NCI-H2171 (cell line): ENCODE data around the gene KAT2B.
A peak's percentile ranks its signal among the peaks of the same experiment; 100 is the strongest.

Experiments used
- DNase-seq: peaks from one replicate; lab custom pipeline; 2025; lab: John Stamatoyannopoulos, UW

KAT2B gene

GRCh38 chr3:20143519-20143918, 103.3 kb downstream of the KAT2B start:
- DNase-seq, result no peak

- DNase-seq, result no peak
Measured at GRCh38 chr3:20145874-20146273, 105.6 kb downstream of the KAT2B start.

GRCh38 chr3:20146301-20146700, 106.1 kb downstream of the KAT2B start:
- no peak for DNase-seq

GRCh38 chr3:20147361-20147760, 107.1 kb downstream of the KAT2B start:
- no peak for DNase-seq

- DNase-seq, result no peak
Measured at GRCh38 chr3:20148466-20148865, 108.2 kb downstream of the KAT2B start.

- DNase-seq, result no peak
Measured at GRCh38 chr3:20154078-20154477, 113.8 kb downstream of the KAT2B start.

- DNase-seq, result no peak
Measured at GRCh38 chr3:20154928-20155327, 114.7 kb downstream of the KAT2B start.

GRCh38 chr3:20160230-20160629, 120.0 kb downstream of the KAT2B start:
- DNase-seq, result no peak

GRCh38 chr3:20161714-20162113, 121.5 kb downstream of the KAT2B start:
- DNase-seq, result no peak

- peak; percentile 64 for DNase-seq
Measured at GRCh38 chr3:20173844-20174410, 133.7 kb downstream of the KAT2B start.

GRCh38 chr3:20181276-20181675, 141.0 kb downstream of the KAT2B start:
- DNase-seq, result no peak

- DNase-seq, result no peak
Measured at GRCh38 chr3:20182206-20182605, 142.0 kb downstream of the KAT2B start.

- no peak for DNase-seq
Measured at GRCh38 chr3:20185331-20185678, 145.1 kb downstream of the KAT2B start.

- peak; percentile 85 for DNase-seq
Measured at GRCh38 chr3:20185679-20186599, 145.7 kb downstream of the KAT2B start, which contains the start of gene SGO1. Gene SGO1 (minus strand): TSS chr3:20186206. CDS start chr3:20184027, 2,179 bp downstream.

- no peak for DNase-seq
Measured at GRCh38 chr3:20186600-20187004, 146.4 kb downstream of the KAT2B start.

GRCh38 chr3:20190991-20191390, 150.7 kb downstream of the KAT2B start:
- DNase-seq, result no peak

GRCh38 chr3:20194793-20195460, 154.7 kb downstream of the KAT2B start:
- DNase-seq, result no peak

GRCh38 chr3:20197775-20198174, 157.5 kb downstream of the KAT2B start:
- no peak for DNase-seq

GRCh38 chr3:20201143-20201542, 160.9 kb downstream of the KAT2B start:
- no peak for DNase-seq
